Ureter (tissue), 1 donor: ENCODE data around the gene CEND1. TPM values are rescaled to one million over a fixed set of nuclear protein-coding genes. Genes with fewer than 3 reads are reported as not detected.

ENCODE experiments used
- DNase-seq: peaks from one replicate; pipeline ENCODE4 v3.0.0-alpha.2; 2020; ENCODE audit warnings: low spot score
- total RNA-seq: library from RNA; stranded (reverse); gene quantifications from one replicate; pipeline ENCODE4 v1.2.4, GENCODE V29; 2023
- donor health status: DM: yes; HTN: yes; CAD: no.

The CEND1 gene
- total RNA-seq, 1 donor from 2014 or later: 0.23 TPM

DNA sequence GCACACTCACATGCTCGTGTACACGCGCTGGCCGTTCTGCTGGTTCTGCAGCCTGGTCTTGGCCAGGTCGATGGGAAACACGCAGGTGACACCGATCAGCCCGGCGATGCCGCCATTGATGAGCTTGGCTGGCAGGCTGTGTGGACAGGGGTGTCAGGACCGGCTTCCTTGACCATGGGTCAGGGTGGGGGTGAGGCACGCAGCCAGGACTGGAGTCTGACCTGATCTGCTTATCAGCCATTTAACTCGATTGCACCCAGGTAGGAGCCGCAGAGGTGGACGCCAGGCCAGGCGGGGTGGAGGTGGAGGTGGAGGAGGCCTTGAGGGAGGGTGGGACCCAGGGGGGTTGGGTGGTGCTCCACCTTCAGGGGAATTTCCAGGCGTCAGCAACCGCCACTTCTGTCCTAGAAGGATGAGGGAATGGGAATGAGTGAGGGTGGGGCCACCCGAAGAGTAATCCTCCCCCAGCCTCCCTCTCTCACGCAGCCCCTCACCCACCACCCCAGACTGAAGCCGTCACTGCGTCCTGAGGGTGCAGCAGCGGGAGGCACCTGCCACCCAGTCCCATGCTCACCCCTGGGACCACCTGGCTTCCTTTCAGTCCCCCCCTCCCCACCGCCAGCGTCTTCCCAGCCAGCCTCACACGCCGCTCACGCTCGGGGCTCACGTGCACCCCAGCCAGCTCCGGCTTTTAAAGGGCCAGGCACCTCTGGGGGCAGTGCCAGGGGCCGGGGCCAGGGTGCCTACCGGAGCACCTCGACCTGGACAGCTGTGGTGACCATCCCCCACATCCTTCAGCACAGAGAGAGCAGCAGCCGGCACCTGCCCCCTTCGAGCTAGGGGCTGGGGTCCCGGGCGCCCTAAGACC lies 5.1 kb upstream of the CEND1 start:
- DNase-seq: no peak

DNA sequence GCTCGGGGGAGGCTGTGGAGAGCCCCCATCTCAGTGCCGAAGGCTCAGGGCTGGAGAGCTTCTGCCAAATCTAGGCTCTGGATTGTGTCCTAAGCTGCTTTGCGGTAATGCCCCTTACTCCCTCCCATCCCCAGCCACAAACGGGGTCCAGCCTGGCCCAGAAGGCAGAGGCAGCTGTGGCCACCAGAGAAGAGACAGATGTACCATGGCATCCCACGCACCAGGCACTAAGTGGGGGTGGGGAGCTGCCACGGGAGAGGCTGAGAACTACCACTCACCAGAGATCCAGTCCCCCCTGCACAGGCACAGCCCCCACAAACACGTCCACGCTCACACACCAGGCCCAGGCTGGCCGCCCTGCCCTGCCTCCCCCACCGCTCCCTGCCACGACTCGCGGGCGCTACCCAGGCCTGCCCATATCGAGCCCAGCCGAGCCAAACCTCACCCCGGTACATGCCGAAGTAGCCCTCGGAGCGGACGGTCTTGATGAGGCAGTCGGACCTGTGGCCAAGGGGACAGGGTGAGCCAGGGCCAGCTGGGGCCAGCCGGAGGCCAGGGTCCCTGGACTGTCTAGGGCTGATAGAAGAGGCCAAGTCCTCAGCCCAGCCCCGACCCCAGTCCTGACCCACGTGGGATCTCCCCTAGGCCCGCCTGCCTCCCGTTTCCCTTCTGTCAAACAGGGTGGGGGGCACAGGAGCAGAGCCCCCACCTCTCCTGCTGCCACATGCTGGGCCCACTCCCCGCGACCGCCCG lies 4.3 kb upstream of the CEND1 start:
- DNase-seq: no peak

DNA sequence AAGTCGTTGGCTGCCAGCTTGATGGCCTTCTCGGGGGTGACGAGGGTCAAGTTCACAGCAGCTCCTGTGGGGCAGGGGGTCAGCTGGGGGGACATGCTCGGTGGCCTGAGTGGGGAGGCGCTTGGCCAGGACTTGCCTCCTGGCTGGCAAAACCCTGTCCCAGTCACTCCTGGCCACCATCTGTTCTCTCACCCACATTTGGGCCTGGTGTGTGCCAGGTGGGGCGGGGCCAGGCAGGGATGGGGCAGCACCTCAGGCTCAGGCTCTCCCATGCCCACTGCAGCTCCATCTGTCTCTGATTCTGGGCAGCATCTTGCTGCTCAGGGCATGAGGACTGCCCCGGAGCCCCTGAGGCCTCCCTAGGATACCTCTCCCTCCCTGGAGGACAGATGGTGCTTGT lies 3.7 kb upstream of the CEND1 start:
- no peak for DNase-seq

DNA sequence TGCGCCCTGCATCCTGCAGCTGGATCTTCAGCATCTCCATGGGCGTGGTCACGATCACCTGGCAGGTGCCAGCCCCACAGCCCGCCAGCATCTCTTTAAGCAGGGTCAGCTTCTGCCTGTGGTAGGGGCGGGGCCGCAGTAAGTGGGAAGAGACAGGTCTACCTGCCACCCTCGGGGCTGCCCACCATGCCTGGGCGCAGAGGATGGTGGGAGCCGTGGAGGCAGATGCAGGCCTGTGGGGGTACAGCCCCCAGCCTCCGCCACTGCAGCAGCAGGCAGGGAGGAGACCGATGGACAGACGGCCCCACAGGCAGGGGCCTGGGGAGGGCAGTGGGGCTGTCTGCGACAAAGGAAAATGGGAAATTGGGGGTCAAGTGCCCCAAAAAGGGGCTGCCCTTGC lies 3.0 kb upstream of the CEND1 start:
- DNase-seq: no peak

GRCh38 chr11:792535-792821 lies 2.6 kb upstream of the CEND1 start:
- no peak for DNase-seq

- no peak for DNase-seq
These were observed 2.0 kb upstream of the CEND1 start for GRCh38 chr11:791658-792534.

GRCh38 chr11:790721-791564 lies 1.1 kb upstream of the CEND1 start:
- no peak for DNase-seq

GRCh38 chr11:788953-789940 lies 643 bp downstream of the CEND1 start:
- DNase-seq: no peak

GRCh38 chr11:788009-788640 lies 1.8 kb downstream of the CEND1 start:
- no peak for DNase-seq

GRCh38 chr11:787084-787675 lies 2.7 kb downstream of the CEND1 start:
- DNase-seq: no peak

DNA sequence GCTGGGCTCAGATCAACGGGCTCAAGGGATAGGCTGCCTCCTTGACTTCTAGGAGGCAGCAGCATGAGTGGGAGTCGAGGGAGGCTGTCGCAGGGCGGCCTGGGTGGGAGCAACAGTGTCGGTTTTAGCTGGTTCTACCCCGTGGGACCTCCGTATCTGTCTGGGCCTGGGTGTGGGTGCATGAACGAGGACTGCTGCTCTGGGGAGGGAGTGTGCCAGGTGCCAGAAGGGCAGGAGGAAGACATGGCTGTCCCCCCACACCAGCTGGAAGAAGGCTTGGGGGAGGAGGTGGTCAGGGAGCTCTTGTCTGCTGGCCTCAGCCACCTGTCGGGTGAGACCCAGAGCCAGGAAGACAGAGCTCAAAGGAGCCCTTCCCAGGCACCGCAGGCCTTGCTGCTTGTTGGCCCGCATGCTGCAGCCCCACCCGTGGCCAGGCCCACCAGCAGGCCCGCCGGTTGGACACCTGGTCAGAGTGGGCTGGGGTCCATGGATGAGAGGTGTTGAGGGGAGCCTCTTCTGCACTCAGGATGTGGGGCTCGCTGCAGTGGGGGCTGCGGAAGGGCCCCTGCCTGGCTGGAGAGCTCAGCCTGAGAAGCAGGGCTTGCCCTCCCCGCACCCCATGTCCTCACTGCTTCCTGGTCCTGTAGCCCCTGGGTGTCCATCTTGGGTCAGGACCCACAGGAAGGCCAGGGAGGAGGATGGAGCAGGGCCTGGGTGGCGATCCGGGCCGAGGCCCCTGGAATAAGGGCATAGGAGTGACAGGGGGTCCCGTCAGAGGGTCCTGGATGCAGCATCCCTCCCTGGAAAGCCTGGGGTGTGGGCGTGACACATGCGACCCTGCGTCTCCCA lies 3.4 kb downstream of the CEND1 start:
- no peak for DNase-seq

DNA sequence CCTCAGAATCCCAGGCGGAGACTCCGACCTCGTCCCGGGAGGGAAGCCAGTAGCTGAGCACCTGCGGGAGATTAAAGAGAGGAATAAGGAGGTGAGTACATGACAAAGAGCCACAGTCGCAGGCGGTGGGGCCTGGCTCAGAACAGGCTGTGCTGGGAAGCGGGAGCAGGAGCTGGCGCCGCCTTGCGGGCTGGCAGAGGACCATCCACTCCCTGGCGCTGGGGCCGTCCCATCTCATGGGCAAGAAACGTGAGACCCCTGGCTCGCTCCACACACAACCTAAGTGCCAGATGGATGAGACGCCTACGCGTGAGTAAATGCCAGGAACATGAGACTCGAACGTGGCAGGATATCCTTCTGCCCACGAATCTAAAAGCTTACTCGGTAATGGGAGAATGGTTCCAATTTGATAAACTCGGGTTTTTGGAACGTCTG lies 6.3 kb downstream of the CEND1 start:
- DNase-seq: no peak

DNA sequence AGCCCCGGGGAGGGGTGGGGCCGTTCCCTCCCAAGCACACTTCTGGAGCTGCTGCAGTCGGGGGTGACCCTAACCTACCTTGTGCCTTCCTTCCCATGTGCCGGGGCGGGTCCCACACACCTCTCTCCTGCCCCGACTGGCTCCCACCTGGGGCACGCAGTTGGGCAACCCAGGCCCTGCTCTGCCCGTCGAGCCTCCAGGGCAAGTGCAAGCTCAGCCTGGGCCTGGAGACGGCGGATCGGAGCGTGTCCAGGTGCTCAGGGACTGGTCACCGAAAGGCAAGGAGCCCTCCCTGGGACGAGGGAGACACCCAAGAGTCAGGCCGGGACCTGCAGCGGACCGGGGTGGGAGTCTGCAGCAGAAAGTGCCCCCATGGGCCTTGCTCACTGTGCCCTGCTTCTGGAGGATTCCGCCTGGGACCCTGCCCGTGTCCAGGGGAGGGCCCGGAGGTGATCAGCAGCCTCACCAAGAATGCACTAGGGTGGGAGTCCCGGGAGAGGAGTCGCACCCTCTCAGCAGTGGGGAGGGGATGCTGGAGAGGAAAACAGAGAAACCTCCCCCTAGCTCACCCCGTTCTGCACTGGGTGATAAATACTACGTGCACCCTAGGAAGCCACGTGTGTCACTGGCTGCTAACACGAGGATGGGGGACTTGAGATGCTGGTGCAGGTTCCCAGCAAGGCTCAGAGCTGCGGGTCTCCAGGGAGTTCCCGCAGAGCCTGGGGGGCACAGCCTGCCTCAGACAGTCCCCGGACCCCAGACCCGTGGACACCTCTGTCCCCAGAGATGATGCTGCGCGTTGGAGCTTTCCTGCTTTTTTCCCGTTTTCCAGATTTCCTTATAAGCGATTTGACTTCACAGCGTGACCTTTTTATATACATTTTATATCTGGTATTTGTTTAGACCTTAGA lies 7.4 kb downstream of the CEND1 start:
- DNase-seq: no peak

GRCh38 chr11:779955-780532 lies 9.8 kb downstream of the CEND1 start:
- DNase-seq: no peak

DNA sequence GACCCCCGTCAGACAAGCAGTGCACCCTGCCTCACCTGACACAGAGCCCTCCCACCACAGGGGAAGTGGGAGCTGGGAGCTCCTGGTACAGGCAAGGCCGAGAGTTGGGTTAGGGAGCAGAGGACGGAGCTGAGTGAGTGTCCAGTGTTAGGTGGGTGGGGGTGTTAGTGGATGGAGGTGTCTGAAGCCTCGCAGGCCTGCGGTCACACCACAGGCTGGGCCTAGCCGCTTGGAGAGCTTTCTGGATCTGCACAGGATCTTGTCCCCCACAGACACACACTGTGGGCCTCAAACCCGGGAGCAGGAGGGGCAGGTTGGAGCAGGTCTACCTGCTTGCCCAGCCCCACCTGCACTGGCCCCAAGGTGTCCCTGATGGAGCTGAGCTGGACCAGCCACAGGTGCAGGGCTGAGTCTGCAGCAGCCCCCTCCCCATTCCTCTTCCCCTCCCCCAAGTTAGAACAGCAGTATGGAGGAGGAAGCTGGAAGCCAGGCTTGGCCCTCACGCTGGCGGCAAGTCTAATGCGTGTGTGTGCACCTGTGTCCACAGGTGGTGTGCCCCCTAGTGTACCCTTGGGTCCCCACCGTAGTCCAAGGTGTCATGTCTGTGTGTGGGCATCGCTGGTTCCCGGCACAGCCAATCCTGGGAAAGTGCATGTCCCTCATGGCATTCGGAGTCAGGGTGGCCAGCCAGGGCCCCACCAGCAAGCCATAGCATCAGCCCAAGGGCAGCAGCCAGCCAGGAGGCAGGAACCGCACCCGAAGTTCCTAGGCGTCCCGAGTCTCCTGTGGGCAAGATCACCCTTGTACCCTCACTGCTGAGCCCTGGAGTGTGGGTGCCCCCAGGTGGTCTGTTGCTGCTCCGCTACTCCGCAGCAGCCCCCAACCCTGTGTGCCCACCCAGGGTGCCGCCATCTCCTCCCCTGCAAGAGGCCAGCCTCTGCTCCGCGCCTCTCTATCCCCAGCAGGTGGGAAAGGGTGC lies 10.6 kb downstream of the CEND1 start:
- DNase-seq: no peak
